Upper lobe of right lung (tissue), 1 donor: Measurements from ENCODE around the gene VPS51. TPM values are rescaled to one million over a fixed set of nuclear protein-coding genes. Genes with fewer than 3 reads are reported as not detected.
"Not testable (repeated sequence)": the region's sequence is repeated elsewhere in the genome, so short reads cannot be mapped to it uniquely, and the experiment has no call there.

ENCODE experiments used
- ATAC-seq: fragments of 200-7000 bp; cut with Tn5 transposase; one replicate; pipeline ENCODE4 v1.9.1; 2020; ENCODE audit warnings: mild to moderate bottlenecking, moderate library complexity
- DNase-seq: peaks from one replicate; pipeline ENCODE4 v3.0.0-alpha.2; 2020
- H3K27ac ChIP-seq: fragments of 200-600 bp; one replicate; pipeline ENCODE4 v1.8.0; 2022
- H3K27me3 ChIP-seq: fragments of 200-600 bp; one replicate; pipeline ENCODE4 v1.8.0; 2022; ENCODE audit warnings: mild to moderate bottlenecking
- H3K36me3 ChIP-seq: fragments of 200-600 bp; one replicate; pipeline ENCODE4 v1.8.0; 2022
- H3K4me1 ChIP-seq: fragments of 200-600 bp; one replicate; pipeline ENCODE4 v1.8.0; 2022
- H3K4me3 ChIP-seq: fragments of 200-600 bp; one replicate; pipeline ENCODE4 v1.8.0; 2022; ENCODE audit warnings: mild to moderate bottlenecking
- H3K9me3 ChIP-seq: fragments of 200-600 bp; one replicate; pipeline ENCODE4 v1.8.0; 2022
- intact Hi-C: fragments of 100-400 bp; cut with DNase I; formaldehyde crosslinking; loops from one replicate; pipeline ENCODE4 v1.11.0; 2022
- total RNA-seq: library from RNA; stranded (reverse); fragmentation: NEBNext Ultra II Directional; extraction: Animal tissue kit (Norgen Biotek cat#: 25700); gene quantifications from one replicate; pipeline ENCODE4 v1.2.1, GENCODE V29; 2021
- TF ChIP-seq, protein P1 (sequence below): fragments of 200-600 bp; IDR thresholded peaks from one replicate; pipeline ENCODE4 v1.8.0; 2022; ENCODE audit warnings: antibody characterized with exemption
- donor health status: DM: no; HTN: yes; CAD: no; lungs with severe emphysema.

VPS51 gene
- total RNA-seq, 1 donor from 2014 or later = 101 TPM

DNA sequence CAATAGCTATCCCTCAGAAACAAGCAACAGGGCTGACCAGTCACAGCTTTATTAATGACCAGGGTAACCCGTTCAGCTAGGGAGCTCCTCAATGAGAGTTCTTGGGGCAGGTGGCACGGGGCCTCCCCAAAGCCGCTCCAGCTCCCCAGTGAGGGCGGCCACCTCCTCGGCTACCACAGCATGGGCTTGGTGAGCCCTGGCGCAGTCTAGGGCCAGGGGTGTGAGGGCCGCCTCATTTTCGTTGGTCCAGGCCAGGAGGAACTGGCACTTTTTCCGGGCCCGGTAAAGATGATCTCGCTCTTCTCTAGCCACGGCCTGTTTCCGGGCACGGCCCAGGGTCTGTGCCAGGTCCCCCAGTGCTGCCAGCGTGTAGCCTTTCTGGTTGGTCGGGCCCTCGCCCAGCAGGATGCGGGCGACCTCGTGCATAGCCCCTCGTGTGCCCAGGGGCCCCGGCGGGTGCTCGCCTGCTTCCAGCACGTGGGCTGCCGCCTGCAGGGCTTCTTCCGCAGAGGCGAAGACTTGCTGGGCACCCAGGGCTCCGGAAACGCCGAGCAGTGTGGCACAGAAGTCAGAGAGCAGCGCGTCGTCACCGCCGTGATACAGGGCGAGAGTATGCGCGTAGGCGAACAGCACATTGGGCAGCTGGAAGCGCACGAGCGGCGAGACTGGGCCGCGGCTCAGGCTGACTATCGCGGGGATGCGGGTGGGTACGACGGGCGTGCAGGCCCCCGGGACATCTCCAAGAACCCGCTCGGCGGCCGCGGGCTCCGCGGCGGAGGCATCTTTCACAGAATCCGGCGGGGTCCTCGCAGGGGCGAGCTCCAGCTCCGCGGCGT lies 20.6 kb downstream of the VPS51 start:
- intact Hi-C loops = no loop called here
- H3K4me1 ChIP-seq = peaks cover 47% of the 10 kb centered on the region
- no peaks in the 10 kb centered on the region for H3K9me3 ChIP-seq
- H3K27me3 ChIP-seq = no peaks in the 10 kb centered on the region
- DNase-seq = peak; percentile 79
- ATAC-seq = peak; percentile 1
- TF ChIP-seq, protein P1, sequence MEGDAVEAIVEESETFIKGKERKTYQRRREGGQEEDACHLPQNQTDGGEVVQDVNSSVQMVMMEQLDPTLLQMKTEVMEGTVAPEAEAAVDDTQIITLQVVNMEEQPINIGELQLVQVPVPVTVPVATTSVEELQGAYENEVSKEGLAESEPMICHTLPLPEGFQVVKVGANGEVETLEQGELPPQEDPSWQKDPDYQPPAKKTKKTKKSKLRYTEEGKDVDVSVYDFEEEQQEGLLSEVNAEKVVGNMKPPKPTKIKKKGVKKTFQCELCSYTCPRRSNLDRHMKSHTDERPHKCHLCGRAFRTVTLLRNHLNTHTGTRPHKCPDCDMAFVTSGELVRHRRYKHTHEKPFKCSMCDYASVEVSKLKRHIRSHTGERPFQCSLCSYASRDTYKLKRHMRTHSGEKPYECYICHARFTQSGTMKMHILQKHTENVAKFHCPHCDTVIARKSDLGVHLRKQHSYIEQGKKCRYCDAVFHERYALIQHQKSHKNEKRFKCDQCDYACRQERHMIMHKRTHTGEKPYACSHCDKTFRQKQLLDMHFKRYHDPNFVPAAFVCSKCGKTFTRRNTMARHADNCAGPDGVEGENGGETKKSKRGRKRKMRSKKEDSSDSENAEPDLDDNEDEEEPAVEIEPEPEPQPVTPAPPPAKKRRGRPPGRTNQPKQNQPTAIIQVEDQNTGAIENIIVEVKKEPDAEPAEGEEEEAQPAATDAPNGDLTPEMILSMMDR = no peak
- H3K4me3 ChIP-seq = peak overlapping the region; percentile 80
- H3K36me3 ChIP-seq = peaks cover 38% of the 10 kb centered on the region
- peak overlapping the region; percentile 92 for H3K27ac ChIP-seq

DNA sequence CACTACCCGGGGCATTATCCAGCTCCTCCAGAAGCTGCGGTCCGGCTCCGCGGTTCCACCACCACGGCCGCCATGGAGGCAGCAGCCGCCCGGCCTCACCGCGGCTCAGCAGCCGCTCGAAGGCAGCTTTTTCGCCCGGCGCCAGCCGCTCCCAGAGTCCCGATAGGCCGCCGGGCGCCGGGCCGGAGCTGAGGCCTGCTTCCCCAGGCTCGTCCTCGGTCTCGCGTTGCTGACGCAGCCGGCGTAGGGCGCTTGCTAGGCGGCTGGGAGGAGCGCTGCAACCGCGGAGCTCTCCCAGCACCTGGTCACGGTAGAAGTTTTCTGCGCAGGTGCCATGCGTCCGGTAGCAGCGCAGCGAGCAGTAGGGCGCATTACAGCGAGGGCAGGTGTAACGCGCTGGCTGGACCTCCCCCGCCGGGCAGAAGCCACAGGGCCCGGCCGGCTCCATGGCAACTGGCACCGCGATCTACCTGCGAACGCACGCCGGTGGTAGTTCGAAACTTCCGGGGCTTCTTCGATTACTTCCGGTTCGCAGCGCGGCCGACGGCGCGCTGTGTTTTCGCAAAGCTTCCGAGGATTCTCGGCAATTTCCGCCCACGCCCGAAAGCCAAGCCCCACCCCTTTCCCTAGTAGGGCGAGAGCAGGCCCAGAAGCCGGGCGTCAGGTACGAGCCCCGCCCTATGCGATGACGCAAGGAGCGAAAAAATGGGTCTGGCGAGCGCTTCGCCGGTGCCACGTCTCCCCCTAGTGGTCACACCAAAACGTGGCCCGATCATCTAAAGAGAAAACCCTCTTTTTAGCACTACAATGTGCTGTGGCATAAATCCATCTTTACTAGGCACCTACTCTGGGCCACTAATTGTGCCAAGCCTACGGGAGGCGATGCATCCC lies 21.4 kb downstream of the VPS51 start, which contains the start of gene ZNHIT2:
Gene ZNHIT2 (minus strand): TSS at position 496 of the 891 bp plus-strand sequence. CDS start 48 bp downstream, at position 448.
- Histone ChIP-seq H3K36me3 (peaks cover 38% of the 10 kb centered on the region), H3K9me3 (no peaks in the 10 kb centered on the region), H3K4me1 (peaks cover 41% of the 10 kb centered on the region), H3K4me3 (peak within 1 kb of the TSS; percentile 80), H3K27ac (peak within 1 kb of the TSS; percentile 92), H3K27me3 (no peaks in the 10 kb centered on the region)
- TF ChIP-seq, protein P1 = peak; percentile 91
- intact Hi-C loops = no loop called here
- ATAC-seq (peak; percentile 88), DNase-seq (peak; percentile 100)

DNA sequence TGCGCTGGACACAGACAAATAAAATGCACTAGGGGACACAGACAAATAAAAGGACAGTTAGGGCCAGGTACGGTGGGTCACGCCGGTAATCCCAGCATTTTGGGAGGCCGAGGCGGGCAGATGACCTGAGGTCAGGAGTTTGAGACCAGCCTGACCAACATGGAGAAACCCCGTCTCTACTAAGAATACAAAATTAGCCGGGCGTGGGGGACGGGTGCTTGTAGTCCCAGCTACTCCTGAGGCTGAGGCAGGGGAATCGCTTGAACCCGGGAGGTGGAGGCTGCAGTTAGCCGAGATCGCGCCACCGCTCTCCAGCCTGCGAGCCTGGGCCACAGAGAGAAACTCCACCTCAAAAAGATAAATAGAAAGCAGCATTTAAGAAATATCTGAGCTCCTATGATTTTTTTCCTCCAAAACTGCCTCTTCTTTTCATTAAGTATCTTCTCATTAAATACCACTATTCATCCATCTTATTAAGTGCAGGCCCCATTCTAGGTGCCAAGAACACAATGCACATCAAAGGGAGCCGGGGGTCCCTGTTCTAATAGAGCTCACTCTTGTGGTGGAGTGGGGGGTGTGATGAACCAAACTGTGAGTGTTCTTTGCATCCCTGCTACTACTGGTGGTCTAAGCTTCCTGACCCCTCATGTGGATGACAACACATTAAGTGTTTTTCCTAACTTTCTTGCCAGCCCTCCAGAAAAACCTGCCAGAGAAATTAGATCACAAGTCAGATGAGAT lies 22.3 kb downstream of the VPS51 start:
- peaks cover 39% of the 10 kb centered on the region for H3K4me1 ChIP-seq
- ATAC-seq (no peak), DNase-seq (no peak)
- peaks cover 38% of the 10 kb centered on the region for H3K36me3 ChIP-seq
- peak overlapping the region; percentile 80 for H3K4me3 ChIP-seq
- peak overlapping the region; percentile 11 for H3K27ac ChIP-seq
- H3K9me3 ChIP-seq = no peaks in the 10 kb centered on the region
- TF ChIP-seq, protein P1 = peak; percentile 3
- no peaks in the 10 kb centered on the region for H3K27me3 ChIP-seq
- intact Hi-C loops = no loop called here

DNA sequence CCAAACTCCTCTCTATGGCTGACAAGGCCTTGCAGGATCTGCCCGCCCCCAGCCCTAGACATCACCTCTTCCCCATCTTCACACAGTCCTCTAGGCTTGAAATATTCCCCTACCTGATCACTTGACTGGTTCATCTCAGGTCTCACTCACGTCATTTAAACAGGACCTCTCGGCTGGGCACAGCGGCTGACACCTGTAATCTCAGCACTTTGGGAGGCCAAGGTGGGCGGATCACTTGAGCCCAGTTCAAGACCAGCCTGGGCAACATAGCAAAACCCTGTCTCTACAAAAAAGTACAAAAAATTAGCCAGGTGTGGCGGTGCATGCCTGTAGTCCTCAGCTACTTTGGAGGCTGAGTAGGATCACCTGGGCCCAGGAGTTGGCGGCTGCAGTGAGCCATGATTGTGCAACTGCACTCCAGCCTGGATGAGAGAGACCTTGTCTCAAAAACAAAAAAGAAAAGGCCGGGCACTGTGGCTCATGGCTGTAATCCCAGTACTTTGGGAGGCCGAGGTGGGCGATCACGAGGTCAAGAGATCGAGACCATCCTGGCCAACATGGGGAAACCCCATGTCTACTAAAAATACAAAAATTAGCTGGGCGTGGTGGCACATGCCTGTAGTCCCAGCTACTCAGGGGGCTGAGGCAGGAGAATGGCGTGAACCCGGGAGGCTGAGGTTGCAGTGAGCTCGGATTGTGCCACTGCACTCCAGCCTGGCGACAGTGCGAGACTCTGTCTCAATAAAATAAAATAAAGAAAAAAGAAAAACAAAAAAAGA lies 23.1 kb downstream of the VPS51 start:
- H3K4me3 ChIP-seq, H3K27ac ChIP-seq, DNase-seq, H3K27me3 ChIP-seq, ATAC-seq, H3K9me3 ChIP-seq, intact Hi-C loops: not testable (repeated sequence)
- Histone ChIP-seq H3K36me3 (peaks cover 38% of the 10 kb centered on the region), H3K4me1 (peaks cover 35% of the 10 kb centered on the region)

DNA sequence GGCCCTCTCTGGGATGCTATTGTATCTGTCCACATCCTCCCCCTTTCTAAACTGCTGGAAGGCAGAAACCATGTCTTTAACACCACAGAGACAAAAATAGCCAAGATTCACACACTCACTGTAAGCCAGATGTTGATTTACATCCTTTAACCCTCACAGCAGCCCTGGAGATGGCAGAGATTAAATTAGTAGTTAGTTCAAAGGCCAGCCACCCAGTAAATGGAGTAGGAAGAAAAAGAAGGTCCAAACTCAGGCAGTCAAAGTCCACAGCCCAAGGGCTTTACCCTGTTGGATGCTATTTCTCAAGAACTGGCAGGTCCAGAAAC lies 23.6 kb downstream of the VPS51 start:
- Histone ChIP-seq H3K36me3 (peaks cover 43% of the 10 kb centered on the region), H3K27me3 (no peaks in the 10 kb centered on the region), H3K27ac (no peak overlapping the region), H3K4me1 (peaks cover 35% of the 10 kb centered on the region), H3K9me3 (no peaks in the 10 kb centered on the region), H3K4me3 (no peak overlapping the region)
- no peak for ATAC-seq
- no peak for DNase-seq
- intact Hi-C loops = no loop called here
- TF ChIP-seq, protein P1 = no peak
